HG02840 (cell line): ENCODE measurements around the gene SORBS2.
"Not testable (repeated sequence)": the region's sequence is repeated elsewhere in the genome, so short reads cannot be mapped to it uniquely, and the experiment has no call there.

Experiments used
- ATAC-seq: cut with Tn5 transposase; IDR thresholded peaks from one replicate; pipeline ENCODE4 v1.9.1; 2021; ENCODE audit warnings: mild to moderate bottlenecking, moderate library complexity, moderate number of reproducible peaks; ENCODE audit not compliant: unreplicated experiment, low FRiP score

SORBS2 gene

DNA sequence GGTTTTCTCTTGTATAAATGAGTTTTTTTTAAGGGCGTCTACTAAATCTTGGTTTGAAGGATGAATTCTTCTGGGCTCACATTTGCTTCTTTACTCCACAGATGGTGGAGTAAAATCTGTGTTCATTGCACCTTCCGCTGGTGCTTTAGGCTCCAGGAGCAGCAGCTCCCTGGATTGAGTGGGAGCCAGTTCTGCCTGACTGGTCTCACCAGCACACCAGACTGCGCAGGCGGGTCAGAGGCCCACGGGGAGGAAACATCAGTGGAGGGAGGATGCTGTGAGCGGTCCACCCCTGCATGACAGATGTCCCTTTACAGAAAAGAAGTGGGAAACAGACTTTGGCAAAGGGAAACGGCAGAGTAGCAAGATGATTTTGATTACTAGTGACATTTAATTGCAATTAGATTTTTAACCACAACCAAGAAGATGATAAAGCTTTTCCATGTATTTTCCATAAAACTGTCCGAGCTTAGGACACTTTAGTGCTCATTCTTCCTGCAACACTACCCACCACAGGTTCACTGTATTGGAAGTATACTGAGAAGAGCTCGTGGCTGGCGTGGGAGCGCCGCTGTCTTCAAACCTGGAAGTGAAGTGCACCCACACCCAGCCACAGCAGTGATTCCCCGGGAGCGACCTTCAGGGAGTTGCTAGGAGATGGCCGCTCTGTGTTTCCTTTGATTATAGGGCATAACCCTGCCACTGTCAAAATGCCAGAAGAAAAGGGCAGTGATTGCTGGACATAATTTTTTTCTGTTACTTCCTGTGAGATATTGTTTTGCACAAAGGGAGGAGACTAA lies 95.2 kb downstream of the SORBS2 start:
- no peak for ATAC-seq

DNA sequence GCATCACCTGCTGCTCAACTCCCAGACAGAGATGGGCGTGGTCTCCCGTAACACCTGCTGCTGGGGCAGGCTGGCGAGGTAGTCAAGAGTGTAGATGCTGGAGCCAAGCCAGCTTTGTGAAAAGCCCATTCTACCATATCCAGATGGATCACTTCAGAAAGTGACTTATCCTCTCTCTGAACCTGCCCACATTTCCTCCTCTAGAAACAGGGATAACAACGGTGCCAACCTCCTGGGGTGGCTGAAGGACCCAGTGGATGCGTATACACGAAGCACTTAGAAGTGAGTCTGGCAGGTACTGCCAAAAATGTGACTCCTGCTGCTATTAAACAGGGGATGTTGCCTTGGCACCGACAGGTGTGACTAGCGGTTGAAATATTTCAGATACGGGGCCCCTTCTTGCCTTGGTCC lies 95.8 kb downstream of the SORBS2 start:
- ATAC-seq: no peak

DNA sequence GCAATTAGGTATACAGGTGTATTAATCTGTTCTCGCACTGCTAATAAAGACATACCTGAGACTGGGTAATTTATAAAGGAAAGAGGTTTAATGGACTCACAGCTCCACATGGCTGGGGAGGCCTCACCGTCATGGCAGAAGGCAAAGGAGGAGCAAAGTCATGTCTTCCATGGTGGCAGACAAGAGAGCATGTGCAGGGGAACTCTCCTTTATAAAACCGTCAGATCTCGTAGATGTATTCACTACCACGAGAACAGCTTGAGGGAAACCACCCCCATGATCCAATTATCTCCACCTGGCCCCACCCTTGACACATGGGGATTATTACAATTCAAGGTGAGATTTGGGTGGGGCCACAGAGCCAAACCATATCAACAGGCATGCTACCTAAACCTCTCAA lies 97.5 kb downstream of the SORBS2 start:
- not testable (repeated sequence) for ATAC-seq

DNA sequence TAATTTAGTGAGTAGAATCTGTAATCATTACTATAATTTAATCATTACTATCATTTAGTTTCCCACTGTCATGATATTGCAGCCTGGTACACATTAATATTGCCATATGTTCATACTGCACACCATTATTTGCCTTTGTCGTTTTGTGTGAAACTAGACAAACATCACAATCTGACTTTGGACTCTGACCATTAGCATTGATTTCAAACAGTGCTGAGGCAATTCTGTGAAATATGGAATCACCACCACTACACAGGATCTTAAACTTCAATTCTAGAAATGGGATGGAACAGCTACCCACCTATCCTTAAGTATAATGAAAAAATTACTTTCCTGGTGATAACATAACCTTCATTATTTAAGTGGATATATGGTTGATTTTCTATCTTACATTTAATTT lies 98.3 kb downstream of the SORBS2 start:
- ATAC-seq: no peak

DNA sequence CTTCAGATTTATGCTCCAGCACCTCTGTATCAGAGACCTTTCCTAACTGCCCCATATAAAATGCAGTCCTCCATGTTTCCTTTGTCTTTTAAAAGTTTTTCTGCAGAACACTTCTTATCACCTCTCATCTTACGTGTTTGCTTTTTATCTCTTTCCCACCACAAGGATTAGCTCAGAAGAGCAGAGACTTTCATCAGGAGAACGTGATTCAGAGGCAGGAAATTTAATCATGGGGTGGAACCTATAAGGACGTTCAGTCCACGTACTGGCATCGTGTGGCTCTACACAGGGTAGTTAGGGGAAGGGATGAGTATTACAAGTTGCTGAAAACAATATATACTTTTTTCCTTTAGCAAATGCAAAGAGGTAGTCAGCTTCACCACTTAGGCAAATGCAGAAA lies 98.7 kb downstream of the SORBS2 start:
- no peak for ATAC-seq

DNA sequence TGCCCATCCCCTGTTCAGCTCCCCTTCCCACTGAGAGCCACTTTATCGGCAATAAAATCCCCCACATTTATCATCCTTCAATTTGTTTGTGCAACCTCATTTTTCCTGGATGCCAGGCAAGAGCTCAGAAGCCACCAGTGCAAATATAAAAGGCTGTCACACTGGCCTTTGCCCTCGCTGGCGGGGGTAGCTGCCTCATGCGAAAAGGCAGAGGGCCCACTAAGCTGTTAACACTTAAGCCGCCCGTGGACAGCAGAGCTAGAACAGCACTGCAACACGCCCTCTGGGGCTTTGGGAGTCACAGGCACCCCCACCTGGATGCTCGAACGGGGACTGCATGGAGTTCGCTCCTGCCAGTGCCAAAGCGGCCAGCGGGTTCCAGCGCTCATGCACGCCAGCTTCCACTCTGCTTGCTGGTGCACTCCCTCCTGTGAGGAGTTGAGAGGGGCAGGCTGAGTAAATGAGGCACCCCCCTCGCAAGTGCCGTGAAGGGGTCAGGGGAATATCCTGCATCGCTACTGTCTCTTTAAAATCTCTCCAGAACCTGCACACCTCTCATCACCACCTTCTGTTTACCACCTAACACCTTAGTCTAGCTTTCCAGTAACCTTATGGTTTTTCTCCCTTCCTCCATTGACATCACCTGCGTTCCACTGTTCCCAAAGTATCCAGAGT lies 99.5 kb downstream of the SORBS2 start:
- ATAC-seq: no peak

DNA sequence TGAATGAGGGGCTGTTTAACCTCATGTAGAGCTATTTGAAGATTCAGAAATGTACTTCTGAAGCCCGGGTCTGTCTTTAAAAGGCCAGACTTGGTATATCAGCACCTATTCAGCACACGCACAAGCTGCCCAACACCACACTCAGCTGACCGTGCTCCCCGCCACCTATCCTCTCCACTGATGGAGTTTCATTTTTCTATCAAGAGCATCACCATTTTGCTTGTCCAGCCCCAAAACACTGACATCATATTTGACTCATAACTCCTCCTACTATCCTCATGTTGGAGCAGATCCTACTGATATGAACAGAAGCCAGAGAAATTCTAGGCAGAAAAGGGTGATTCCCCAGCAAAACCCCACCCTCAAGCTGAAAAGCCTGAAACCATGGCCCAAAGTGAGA lies 100.3 kb downstream of the SORBS2 start:
- no peak for ATAC-seq

DNA sequence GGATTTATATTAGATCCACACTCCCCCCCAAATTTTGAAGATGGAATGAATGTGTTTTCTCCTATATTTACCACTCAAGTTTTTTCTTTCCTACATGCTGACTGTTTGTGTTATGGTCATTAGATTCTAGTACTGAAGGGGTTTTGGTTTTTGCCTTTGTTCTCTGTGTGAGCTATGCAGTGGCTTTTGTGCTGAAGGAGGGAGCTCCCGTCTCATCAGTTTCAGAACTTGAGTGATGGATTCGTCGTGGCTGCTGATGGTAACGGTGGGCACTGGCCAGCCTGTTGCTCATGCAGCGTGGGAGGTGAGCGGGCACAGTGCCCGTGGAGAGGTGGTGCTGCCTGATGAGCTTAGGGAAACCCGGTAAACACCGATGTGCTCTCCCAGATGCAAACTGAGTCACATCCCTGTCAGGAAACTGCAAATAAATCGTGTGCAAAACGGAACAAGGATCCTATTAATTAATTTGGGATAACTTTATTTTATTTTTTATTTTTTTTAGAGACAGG lies 101.5 kb downstream of the SORBS2 start:
- no peak for ATAC-seq

DNA sequence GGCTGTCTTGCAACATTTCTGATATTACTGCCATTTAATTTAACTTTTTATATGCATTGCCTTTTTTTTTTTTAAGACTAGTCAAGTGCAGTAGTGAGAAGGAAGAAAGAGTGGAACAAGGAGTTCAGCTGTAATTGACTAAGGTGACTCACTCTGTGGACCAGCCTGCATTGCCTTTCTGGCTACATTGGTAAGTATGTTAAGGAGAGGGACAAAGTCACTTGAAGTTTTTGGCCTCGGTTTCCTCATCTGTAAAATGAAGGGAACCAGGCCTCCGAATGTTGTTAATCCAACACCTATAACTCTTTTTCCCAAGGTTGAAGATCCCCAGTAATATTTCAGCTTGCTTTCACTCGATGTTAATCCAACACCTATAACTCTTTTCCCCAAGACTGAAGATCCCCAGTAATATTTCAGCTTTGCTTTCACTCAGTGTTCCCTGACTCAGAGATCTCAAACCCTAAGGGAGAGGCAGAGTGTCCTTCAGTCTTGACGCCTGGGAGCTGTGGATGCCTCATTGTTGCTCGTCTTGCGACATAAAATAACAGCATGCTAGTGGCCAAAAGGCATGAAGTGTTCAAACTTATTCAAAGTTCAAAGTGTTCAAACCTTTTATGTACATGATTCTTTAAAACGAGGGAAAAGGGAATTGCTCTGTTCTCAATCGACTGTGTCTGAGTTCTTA lies 102.0 kb downstream of the SORBS2 start:
- ATAC-seq: no peak

DNA sequence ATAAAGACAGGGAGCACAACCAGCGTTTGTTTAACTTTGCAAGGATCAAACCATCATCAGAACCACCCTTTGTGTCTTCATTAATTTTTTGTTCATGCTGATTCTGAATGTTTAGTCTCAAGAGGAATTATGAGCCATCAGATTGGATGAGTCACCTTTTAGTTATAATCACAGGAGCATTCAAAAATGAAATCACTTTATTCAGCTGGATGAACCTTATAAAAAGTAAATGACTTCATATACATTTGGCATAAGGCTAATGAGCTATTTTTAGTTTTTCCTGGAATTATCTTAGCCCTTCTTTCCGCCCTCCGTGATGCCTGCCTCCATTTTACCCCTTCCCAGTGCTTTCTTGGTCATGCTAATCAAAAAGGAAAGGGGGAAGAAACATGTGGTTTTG lies 103.6 kb downstream of the SORBS2 start:
- no peak for ATAC-seq

DNA sequence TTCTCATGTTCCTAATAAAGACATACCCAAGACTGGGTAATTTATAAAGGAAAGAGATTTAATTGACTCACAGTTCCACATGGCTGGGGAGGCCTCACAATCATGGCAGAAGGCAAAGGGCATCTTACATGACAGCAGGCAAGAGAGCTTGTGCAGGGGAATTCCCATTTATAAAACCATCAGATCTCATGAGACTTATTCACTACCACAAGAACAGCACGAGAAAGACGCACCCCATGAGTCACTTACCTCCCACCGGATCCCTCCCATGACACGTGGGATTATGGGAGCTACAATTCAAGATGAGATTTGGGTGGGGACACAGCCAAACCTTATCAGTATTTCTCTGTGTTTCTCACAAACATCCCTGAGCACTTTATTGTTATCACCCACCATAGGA lies 104.4 kb downstream of the SORBS2 start:
- not testable (repeated sequence) for ATAC-seq

DNA sequence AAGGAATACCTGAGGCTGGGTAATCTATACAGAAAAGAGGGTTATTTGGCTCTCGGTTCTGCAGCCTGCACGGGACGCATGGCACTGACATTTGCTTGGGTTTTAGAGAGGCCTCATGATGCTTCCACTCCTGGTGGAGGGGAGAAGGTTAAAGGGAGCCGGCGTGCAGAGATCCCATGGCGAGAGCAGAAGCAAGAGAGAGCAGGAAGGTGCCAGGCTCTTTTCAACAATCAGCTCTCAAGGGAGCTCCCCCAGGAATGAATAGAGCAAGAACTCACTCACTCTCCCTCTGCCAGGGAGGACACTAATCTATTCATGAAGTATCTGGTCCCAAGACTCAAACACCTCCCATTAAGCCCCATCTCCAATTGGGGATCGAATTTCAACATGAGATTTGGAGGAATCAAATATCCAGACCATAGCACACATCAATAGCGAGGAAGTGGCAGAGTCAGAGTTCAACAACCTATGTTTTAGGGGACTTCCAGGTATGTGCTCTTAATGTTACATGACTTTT lies 109.8 kb downstream of the SORBS2 start:
- ATAC-seq: no peak

DNA sequence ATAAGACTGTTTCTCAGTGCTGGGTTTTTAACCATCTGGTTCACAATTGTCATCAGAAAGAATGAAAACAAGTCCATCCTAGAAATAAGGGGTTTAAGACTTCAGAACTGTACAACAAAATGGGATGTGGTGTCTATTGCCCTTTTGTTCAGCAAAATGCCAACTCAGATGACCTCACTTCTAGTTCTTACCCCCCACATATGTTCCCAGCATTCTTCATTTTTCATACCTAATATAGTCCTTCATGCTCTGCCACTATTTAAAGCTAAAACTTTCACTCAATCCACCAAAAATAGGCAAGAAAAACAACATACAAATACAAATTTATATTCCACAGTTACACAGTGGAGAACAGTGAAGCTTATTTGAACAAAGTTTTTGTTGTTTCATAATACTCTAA lies 111.4 kb downstream of the SORBS2 start:
- no peak for ATAC-seq

DNA sequence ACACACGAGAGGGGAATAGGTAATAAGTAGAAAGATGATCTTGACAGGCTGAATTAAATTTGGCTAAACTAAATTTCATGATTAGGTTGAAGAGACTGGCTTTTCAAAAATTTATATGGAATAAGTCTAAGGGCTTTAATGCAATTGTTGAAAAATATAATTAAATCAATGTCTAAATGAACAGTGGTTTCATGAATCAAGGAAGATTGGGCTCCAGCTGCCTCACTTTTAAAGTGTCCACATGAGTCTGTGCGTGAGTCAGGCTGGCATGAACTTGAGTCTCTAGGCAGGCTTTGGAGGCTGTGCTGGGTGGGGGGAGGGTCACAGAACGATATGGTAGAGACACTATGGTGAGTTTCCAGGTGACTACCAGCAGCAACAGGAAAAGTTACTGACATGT lies 111.9 kb downstream of the SORBS2 start:
- no peak for ATAC-seq

DNA sequence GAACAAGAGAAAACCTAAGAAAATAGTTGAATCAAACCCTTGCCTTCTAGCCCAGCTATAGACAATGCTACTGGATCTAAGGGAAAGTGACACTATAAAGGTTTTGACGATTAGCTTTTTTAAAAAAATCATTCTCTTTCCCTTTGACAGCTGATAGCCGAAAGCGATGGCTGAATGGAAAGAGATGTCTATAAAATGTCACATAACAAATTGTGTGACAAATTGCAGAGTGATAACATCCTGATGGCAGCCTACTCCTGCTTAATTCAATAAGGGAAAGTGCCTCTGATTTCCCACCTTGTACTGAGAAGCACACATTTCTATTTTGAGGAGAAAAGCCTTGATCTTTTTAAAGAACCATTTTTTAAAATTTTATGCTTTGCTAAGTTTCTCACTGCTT lies 114.5 kb downstream of the SORBS2 start:
- ATAC-seq: no peak

DNA sequence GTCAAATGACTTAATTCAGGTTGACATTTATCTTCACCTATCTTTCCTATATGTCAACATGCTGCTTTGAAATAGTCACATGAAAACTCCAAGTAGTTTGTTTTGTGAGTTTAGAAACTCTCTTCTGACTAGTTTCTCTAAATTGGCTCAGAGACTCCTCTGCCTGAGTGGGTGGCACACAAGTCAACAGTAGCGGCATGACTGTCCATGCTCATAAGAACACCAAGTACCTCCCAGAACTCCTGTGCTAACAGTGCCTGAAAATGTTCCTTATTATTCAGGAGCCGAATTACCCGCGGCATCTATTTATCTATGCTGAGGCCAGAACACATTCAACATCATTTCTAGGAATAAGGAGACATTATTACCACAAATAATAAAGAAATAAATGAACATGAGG lies 116.3 kb downstream of the SORBS2 start:
- ATAC-seq: no peak

DNA sequence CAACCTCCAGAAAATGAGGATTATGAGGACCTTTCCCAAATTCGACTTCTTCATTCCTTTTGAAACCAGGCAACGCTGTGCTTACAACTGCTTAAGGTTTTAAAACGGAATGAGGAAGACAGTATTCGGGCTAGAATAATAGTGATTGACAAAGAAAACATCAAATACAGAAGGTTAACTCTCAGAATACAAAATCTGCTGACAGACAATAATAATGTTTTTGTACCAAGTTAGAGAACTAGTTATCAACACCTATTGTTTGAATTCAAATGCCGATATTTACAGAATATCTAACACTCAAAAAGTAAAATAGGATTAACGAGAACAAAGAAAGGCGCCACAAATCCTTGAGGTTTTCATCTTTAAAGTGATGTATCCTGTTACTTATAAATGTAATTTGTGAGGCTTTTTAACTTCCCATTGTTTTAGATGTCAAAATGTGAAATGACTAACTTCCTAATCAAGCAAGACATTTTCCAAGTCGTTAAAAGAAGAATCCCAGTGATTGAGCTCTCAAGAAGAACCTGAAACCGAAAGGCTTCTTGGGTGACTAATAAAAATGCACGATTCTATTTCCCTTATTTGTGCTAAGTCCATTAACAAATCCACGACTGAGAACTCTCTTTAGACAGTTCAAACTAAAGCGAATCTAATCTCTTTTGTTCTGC lies 118.3 kb downstream of the SORBS2 start:
- no peak for ATAC-seq

DNA sequence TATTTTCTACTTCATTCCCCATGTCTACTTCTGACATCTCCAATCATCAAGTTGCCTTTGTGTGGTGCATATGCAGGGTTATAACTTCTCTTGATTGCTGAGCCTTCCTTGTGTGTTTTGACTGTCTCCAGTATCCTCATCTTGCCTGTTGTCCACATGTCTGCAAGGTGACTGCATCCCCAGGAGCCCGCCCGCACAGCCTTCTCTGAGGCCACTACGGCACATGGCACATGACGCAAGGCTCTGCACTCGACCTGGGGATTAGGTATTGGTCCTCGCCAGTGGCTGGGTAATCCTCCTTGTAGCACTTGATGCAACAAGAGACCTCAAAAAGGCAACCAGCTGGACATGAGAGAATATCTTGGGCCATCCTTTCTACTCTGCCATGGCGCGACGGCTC lies 122.6 kb downstream of the SORBS2 start:
- ATAC-seq: no peak

DNA sequence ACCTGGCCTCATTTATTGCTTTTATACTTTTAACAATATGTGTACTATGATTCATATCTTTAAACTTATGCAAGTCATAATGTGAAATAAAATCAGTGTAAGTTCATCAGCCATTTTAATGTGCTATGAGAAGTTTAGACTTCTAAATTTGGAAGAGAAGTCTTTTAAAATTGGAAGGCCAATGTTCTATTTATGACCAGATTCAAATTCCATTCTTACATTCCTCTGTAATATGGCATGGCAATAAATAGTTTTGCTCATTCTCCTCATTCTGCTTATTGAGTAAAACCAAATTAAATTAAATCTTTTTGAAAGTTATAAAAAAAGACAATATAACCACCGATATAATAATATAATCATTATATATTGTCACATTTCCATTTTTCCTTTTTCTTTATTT lies 126.2 kb downstream of the SORBS2 start:
- no peak for ATAC-seq

DNA sequence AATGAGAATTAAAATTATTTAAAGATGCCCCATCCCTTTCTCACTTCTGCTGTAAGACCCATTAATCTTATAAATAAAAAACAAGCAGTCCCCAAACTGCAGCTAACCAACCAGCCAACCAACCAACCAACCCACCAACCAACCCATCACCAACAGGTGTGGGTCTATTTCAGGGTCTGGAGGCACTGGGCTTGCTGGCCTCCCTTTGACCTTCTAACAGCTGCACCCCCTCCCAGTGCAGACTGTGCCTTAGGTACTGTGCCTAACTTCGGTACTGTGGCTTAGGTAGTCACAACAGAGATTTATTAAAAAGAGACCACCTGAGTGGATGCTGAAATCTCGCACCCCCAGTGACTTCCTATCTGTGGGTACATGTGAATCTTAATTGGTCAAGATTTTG lies 128.1 kb downstream of the SORBS2 start:
- ATAC-seq: no peak

DNA sequence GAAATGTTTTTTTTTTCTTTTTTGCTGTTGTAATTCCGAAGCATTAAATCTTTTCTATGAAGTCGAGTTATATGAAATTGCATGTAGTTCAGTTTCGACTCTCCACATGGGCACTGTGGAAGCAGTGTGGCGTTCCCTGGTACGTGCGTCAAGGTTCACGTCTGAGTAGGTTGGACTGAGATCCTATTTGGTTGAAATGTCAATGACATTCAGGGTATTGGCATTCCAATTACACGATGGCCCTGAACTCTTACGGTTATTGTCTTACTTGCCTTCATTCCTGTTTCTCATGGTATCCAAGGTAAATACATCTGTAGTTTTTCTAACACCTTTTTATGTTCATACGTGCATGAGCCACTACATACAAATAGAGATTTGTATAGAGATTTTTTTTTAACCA lies 128.8 kb downstream of the SORBS2 start:
- ATAC-seq: no peak
